GM21737 (cell line): ENCODE results near the gene RFTN1.
"Not testable (repeated sequence)": the region's sequence is repeated elsewhere in the genome, so short reads cannot be mapped to it uniquely, and the experiment has no call there.

Source experiments
- ATAC-seq: cut with Tn5 transposase; IDR thresholded peaks from one replicate; pipeline ENCODE4 v1.9.1; 2021; ENCODE audit warnings: mild to moderate bottlenecking, moderate library complexity; ENCODE audit not compliant: unreplicated experiment

RFTN1 gene

GRCh38 chr3:16508243-16508578 is 5.3 kb downstream of the RFTN1 start:
- ATAC-seq: no peak

DNA sequence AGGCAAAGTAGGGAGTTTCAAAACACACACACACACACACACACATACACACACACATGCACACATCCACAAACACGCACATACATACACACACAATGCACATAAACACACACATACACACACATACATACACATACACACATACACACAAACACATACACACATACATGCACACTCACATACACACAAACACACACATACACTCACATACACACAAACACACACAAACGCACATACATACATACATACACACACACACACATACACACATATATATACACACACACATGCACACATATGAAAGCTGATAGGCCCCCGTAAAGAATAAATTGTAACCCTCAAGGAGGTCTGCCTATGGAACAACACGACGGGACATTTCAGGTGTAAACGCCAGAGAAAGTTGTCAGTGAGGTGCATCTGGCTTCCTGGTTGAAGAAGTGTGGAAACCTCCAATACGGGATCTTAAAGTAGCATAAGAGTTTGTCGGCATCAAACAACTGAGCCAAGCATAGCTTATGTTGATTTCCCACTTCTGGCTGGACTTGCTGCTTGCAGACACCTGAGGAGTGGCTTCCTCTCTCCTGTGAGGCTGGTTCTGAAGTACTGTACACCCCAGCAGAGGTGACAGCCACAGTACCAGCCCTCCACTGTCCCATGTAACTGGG is 5.8 kb downstream of the RFTN1 start:
- ATAC-seq: no peak

GRCh38 chr3:16506884-16507577 is 6.5 kb downstream of the RFTN1 start:
- no peak for ATAC-seq

DNA sequence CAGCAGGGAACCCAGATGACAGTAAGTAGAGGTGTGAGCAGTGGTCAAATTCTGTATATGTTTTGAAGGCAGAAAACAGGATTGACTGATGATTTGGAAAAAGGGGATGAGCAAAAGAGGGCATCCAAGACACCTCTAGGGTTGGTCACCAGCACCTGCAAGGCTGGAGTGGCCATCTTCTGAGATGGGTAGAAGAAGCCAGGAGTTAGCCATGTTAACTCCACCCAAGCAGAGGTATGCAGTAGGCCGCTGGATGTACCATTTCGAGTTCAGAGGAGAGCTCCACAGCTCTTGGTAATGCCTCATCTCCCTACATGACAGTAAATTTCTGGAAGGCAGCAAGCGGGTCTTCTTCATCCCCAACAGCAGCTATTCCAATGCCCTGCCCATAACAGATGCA is 7.0 kb downstream of the RFTN1 start:
- ATAC-seq: no peak

DNA sequence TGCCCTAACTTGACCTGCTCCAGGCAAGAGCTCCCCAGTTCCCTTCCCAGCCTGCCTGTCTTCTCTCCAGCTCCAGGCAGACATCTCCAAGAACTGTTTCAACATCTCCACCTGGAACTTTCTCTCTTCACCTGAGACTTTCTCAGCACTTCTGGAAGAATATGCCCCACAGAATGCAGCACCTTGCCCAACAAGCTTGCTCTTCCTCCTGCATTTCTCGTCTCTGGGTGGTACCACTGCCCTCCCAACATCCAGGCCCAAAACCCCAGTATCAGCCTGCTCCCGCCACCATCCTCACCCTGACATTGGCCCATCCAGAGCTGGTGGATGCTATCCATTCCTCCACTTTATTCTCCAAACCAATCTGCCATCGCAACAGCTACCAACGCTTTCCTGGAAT is 8.8 kb downstream of the RFTN1 start:
- ATAC-seq: no peak

DNA sequence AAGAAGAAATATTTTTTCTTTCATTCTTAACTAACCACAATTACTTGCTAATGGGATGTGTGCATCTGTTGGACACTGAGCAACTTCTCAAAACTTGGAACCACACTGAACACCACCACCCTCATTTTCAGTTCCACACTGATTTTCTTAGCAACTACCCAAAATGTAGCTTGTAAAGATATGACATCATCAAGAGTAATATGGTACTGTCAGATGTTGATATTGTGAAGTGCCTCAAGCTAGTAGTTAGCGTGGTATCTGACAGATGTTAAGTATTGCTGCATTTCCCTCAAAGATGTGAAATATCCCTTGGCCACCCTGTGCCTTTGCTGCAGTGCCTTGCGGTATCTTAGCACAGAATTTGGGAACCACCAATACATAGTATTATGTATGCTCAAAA is 9.3 kb downstream of the RFTN1 start:
- peak; percentile 83 for ATAC-seq

GRCh38 chr3:16503191-16503776 is 10.2 kb downstream of the RFTN1 start:
- no peak for ATAC-seq

GRCh38 chr3:16502347-16502908 is 11.1 kb downstream of the RFTN1 start:
- no peak for ATAC-seq

DNA sequence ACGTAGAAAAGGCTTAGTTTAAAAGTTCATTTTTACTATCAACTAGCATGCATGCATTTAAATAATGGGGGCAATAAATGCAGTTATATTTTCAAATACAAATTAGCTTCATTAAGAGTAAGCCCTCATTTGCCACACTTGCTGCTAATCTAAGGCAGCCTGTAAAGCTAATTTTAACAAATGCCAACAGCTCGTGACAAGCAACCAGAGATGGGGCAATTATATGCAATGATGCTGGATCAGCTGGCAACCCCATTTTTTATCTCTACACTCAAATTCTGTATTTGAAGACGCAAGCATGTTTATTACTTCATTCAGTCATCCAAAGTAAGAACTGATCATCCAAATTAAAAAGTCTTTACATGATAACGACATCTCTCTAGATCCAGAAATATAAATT is 12.1 kb downstream of the RFTN1 start:
- ATAC-seq: no peak

DNA sequence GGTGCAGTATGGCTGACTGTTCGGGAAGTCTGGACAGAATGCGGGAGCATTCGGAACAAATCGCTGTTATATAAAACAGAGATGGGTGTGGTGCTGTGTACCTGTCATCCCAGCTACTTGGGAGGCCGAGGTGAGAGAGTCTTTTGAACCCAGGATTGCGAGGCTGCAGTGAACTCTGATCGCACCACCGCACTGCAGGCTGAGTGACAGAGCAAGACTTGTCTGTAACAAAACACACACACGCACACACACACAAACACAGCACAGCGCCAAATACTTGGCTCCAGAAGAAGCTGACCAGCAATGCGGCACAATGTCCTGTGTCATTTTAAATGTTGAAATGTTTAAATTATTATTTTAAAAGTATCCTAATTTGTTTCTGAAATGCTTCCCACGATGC is 12.6 kb downstream of the RFTN1 start:
- no peak for ATAC-seq

- no peak for ATAC-seq
These were observed 13.4 kb downstream of the RFTN1 start for GRCh38 chr3:16500093-16500492.

- ATAC-seq: no peak
These were observed 14.1 kb downstream of the RFTN1 start for GRCh38 chr3:16499351-16499750.

- ATAC-seq: no peak
These were observed 15.2 kb downstream of the RFTN1 start for GRCh38 chr3:16498130-16498890.

GRCh38 chr3:16496408-16497222 is 16.9 kb downstream of the RFTN1 start:
- ATAC-seq: no peak

DNA sequence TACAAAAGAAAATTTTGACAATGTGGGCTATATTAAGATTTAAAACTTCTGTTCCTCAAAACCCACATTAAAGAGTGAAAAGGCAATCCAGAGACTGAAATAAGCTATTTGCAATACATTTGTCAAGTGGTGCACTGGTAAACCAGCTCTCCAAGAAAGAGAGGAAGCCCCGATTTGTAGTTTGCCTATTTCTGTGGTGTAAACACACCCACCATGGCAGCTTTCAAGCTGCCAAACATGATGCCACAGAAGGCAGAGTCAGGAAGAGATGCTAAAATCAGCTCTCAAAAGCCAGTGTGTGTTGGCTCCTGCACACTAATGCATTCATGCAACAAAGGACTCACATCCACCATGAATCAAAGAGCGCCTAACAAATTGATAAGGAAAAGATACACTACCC is 17.5 kb downstream of the RFTN1 start:
- ATAC-seq: no peak

DNA sequence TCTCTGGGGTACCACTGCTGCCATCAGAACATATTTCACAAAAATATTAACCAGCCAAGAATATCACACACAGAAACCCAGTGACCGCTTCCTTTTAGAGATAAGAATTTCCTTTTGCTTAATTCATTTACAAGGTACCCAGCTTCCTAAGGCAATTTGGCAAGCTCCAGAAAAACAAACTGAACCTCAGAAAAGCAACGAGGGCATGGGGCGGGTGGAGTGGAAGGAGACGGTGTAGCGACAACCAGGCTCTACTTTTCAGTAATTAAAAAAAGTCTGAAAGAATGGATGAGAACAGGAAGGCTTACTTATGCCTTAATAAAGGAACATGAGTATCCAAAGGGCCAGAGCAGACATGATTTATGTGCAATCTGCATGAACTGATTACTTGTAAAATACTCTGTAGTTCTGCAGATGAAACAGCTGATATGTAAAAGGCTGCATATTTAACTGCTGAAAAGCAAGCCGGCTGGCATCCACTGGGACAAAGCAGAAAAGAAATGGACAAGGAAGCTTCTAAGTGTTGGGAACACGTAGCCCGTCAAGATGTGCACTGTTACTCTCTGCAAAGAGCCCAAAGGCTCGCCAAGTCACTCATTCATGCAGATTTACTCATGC is 18.6 kb downstream of the RFTN1 start:
- no peak for ATAC-seq

GRCh38 chr3:16494094-16494493 is 19.4 kb downstream of the RFTN1 start:
- no peak for ATAC-seq

DNA sequence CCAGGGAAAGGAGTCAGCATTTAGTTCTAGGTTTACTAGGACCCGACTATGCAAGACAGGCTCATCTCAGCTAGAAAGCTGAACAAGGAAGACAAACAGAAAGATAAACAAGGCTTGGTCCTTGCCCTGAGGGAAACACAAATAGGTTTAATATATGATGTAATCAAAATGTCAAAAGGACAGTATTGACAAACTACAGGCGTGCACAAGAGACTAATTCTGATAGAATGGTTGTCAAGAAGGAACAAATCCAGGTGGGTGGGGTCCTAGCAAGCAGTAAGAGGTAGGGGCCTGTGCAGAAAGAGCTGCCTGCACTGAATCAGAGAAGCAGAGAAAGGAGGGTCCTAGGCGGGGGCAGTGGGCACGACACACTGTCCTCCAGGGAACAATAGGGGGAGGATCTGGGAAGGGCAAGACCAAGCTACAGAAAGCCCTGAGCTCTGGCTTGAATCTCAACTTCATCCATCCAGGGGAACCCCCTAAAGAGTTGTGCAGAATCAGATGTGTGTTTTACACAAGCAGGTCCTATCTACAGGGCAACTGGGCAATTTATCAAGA is 23.4 kb downstream of the RFTN1 start:
- no peak for ATAC-seq

DNA sequence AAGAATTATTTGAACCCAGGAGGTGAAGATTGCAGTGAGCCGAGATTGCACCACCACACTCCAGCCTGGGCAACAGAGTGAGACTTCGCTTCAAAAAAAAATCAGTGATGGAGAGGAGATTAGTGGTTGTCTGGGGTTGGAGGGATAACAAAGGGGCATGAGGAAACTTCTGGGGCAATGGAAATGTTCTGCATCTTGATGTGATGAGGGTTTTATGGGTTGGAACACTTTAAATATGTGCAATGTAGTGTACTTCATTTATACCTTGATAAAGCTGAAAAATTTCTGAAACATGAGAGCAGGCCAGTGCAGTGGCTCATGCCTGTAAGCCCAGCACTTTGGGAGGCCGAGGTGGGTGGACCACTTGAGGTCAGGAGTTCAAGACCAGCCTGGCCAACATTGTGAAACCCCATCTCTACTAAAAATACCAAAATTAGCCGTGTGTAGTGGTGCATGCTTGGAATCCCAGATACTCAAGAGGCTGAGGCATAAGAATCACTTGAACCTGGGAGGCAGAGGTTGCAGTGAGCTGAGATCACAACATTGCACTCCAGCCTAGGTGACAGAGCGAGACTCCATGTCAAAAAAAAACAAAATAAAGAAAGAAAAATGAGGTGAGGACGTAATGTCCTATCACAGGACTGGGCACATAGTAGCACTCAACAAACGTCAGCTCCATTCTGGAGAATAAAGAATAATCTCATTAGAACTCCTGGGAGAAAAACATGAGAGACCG is 24.0 kb downstream of the RFTN1 start:
- not testable (repeated sequence) for ATAC-seq
